HG03575 (cell line): ENCODE results near the gene DDIAS.
"Not testable (repeated sequence)": the region's sequence is repeated elsewhere in the genome, so short reads cannot be mapped to it uniquely, and the experiment has no call there.

Experiments
- ATAC-seq: cut with Tn5 transposase; IDR thresholded peaks from one replicate; pipeline ENCODE4 v1.9.1; 2021; ENCODE audit not compliant: unreplicated experiment, insufficient number of reproducible peaks, low FRiP score; ENCODE audit errors: extremely low read depth

DDIAS gene

GRCh38 chr11:82919786-82920185 lies 18.2 kb downstream of the DDIAS start:
- not testable (repeated sequence) for ATAC-seq

GRCh38 chr11:82920227-82920626 lies 18.7 kb downstream of the DDIAS start:
- ATAC-seq, result not testable (repeated sequence)

- not testable (repeated sequence) for ATAC-seq
Measured at GRCh38 chr11:82922396-82923173, 21.0 kb downstream of the DDIAS start.

- ATAC-seq, result no peak
Measured at GRCh38 chr11:82924522-82925224, 23.1 kb downstream of the DDIAS start.

GRCh38 chr11:82927264-82927880 lies 25.8 kb downstream of the DDIAS start:
- ATAC-seq, result no peak

GRCh38 chr11:82929121-82929520 lies 27.6 kb downstream of the DDIAS start:
- no peak for ATAC-seq

- no peak for ATAC-seq
Measured at GRCh38 chr11:82930229-82930628, 28.7 kb downstream of the DDIAS start.

- no peak for ATAC-seq
Measured at GRCh38 chr11:82930734-82931133, 29.2 kb downstream of the DDIAS start.

- no peak for ATAC-seq
Measured at GRCh38 chr11:82932564-82932963, 31.0 kb downstream of the DDIAS start.

- ATAC-seq, result no peak
Measured at GRCh38 chr11:82936261-82936660, 34.7 kb downstream of the DDIAS start.

GRCh38 chr11:82937554-82937953 lies 36.0 kb downstream of the DDIAS start:
- no peak for ATAC-seq

- no peak for ATAC-seq
Measured at GRCh38 chr11:82939456-82939855, 37.9 kb downstream of the DDIAS start.

GRCh38 chr11:82942376-82942775 lies 40.8 kb downstream of the DDIAS start:
- no peak for ATAC-seq

- ATAC-seq, result not testable (repeated sequence)
Measured at GRCh38 chr11:82943430-82943829, 41.9 kb downstream of the DDIAS start.

GRCh38 chr11:82944198-82944597 lies 42.7 kb downstream of the DDIAS start:
- ATAC-seq, result no peak

GRCh38 chr11:82945041-82945440 lies 43.5 kb downstream of the DDIAS start:
- not testable (repeated sequence) for ATAC-seq

- ATAC-seq, result no peak
Measured at GRCh38 chr11:82945682-82946081, 44.1 kb downstream of the DDIAS start.

GRCh38 chr11:82949352-82949751 lies 47.8 kb downstream of the DDIAS start:
- no peak for ATAC-seq

GRCh38 chr11:82950502-82950901 lies 49.0 kb downstream of the DDIAS start:
- ATAC-seq, result not testable (repeated sequence)
